H9 (cell line): ENCODE data around the gene LRP1. TPM values are rescaled to one million over a fixed set of nuclear protein-coding genes. Genes with fewer than 3 reads are reported as not detected.

Experiments used
- DNase-seq: peaks from one replicate; pipeline ENCODE4 v3.0.0-alpha.2; 2017
- H2AFZ ChIP-seq: one replicate; pipeline ENCODE4 v1.6.1; 2013; ENCODE audit warnings: mild to moderate bottlenecking, low read length, control low read depth, moderate library complexity
- H2AK5ac ChIP-seq: 2 replicates; pipeline ENCODE4 v1.6.1; 2013; ENCODE audit warnings: low read length, control low read depth, mixed read lengths; ENCODE audit not compliant: insufficient read length
- H2BK120ac ChIP-seq: one replicate; pipeline ENCODE4 v1.6.1; 2013; ENCODE audit warnings: low read depth, mild to moderate bottlenecking, low read length, control low read depth, inconsistent platforms; ENCODE audit not compliant: poor library complexity, severe bottlenecking
- H2BK12ac ChIP-seq: 2 replicates; pipeline ENCODE4 v1.6.1; 2013; ENCODE audit warnings: low read length, control low read depth, mixed read lengths, low read depth; ENCODE audit not compliant: insufficient read length
- H2BK15ac ChIP-seq: 2 replicates; pipeline ENCODE4 v1.6.1; 2013; ENCODE audit warnings: low read depth, low read length, control low read depth
- H2BK20ac ChIP-seq: one replicate; pipeline ENCODE4 v1.6.1; 2013; ENCODE audit warnings: low read depth, mild to moderate bottlenecking, low read length, control low read depth, inconsistent platforms; ENCODE audit not compliant: poor library complexity, severe bottlenecking
- H2BK5ac ChIP-seq: 2 replicates; pipeline ENCODE4 v1.6.1; 2013; ENCODE audit warnings: low read length, control low read depth, mixed read lengths; ENCODE audit not compliant: insufficient read length
- H3K14ac ChIP-seq: 2 replicates; pipeline ENCODE4 v1.6.1; 2013; ENCODE audit warnings: low read length, control low read depth; ENCODE audit not compliant: insufficient read depth
- H3K18ac ChIP-seq: 2 replicates; pipeline ENCODE4 v1.6.1; 2013; ENCODE audit warnings: low read depth, mild to moderate bottlenecking, mixed read lengths, low read length, control low read depth; ENCODE audit not compliant: insufficient read length
- H3K23ac ChIP-seq: 2 replicates; pipeline ENCODE4 v1.6.1; 2013; ENCODE audit warnings: low read length, control low read depth, mixed read lengths, low read depth; ENCODE audit not compliant: insufficient read length
- H3K23me2 ChIP-seq: 2 replicates; pipeline ENCODE4 v1.6.1; 2013; ENCODE audit warnings: low read depth, mild to moderate bottlenecking, mixed read lengths, low read length, control low read depth; ENCODE audit not compliant: insufficient read length, poor library complexity, severe bottlenecking
- H3K27ac ChIP-seq: 2 replicates; pipeline ENCODE4 v1.5.1; 2013; ENCODE audit warnings: low read length, control low read depth, mixed read lengths, low read depth; ENCODE audit not compliant: insufficient read length
- H3K27me3 ChIP-seq: 2 replicates; pipeline ENCODE4 v1.6.1; 2013; ENCODE audit warnings: low read length, control low read depth, inconsistent platforms; ENCODE audit not compliant: insufficient read depth
- H3K4ac ChIP-seq: 2 replicates; pipeline ENCODE4 v1.6.1; 2013; ENCODE audit warnings: low read depth, mild to moderate bottlenecking, control low read depth, inconsistent platforms, low read length, moderate library complexity
- H3K4me1 ChIP-seq: 2 replicates; pipeline ENCODE4 v1.6.1; 2013; ENCODE audit warnings: low read length, control low read depth, inconsistent platforms; ENCODE audit not compliant: insufficient read depth
- H3K4me2 ChIP-seq: 2 replicates; pipeline ENCODE4 v1.6.1; 2013; ENCODE audit warnings: low read length, control low read depth, mixed read lengths; ENCODE audit not compliant: insufficient read length, insufficient read depth
- H3K56ac ChIP-seq: 2 replicates; pipeline ENCODE4 v1.6.1; 2013; ENCODE audit warnings: low read depth, mild to moderate bottlenecking, mixed read lengths, low read length, control low read depth; ENCODE audit not compliant: insufficient read length
- H3K79me1 ChIP-seq: 2 replicates; pipeline ENCODE4 v1.6.1; 2013; ENCODE audit warnings: low read depth, mild to moderate bottlenecking, moderate library complexity, low read length, control low read depth, inconsistent platforms; ENCODE audit not compliant: insufficient read depth, poor library complexity, severe bottlenecking
- H3K79me2 ChIP-seq: 2 replicates; pipeline ENCODE4 v1.6.1; 2013; ENCODE audit warnings: low read length, control low read depth, inconsistent platforms; ENCODE audit not compliant: insufficient read depth
- H3K9ac ChIP-seq: 2 replicates; pipeline ENCODE4 v1.6.1; 2013; ENCODE audit warnings: low read length, control low read depth, mixed read lengths; ENCODE audit not compliant: insufficient read length; ENCODE audit errors: extremely low read depth
- H3K9me3 ChIP-seq: one replicate; pipeline ENCODE4 v1.6.1; 2013; ENCODE audit warnings: low read depth, low read length, inconsistent platforms; ENCODE audit not compliant: control insufficient read depth
- H3T11ph ChIP-seq: one replicate; pipeline ENCODE4 v1.6.1; 2013; ENCODE audit warnings: mild to moderate bottlenecking, low read length, control low read depth, inconsistent platforms
- H4K20me1 ChIP-seq: one replicate; pipeline ENCODE4 v1.6.1; 2013; ENCODE audit not compliant: control insufficient read depth, insufficient read length, insufficient read depth
- H4K5ac ChIP-seq: 2 replicates; pipeline ENCODE4 v1.6.1; 2013; ENCODE audit warnings: low read depth, mild to moderate bottlenecking, mixed read lengths, low read length, control low read depth; ENCODE audit not compliant: insufficient read length
- H4K8ac ChIP-seq: replicated peaks from 2 replicates; pipeline ENCODE4 v1.6.1; 2013; ENCODE audit warnings: low read length, control low read depth, mixed read lengths, low read depth; ENCODE audit not compliant: insufficient read length
- H4K91ac ChIP-seq: 2 replicates; pipeline ENCODE4 v1.6.1; 2013; ENCODE audit warnings: low read depth, mild to moderate bottlenecking, moderate library complexity, mixed read lengths, low read length, control low read depth; ENCODE audit not compliant: insufficient read length
- H3K27ac Mint-ChIP-seq, 3 experiments: 2 replicates in 2 of 3; 3 replicates in 1 of 3; pipeline ENCODE4 v1.8.0; 2020 to 2021; ENCODE audit warnings: mixed read lengths in 3 of 3, mild to moderate bottlenecking in 1 of 3, moderate library complexity in 1 of 3
- H3K27me3 Mint-ChIP-seq: 2 replicates; pipeline ENCODE4 v1.8.0; 2021; ENCODE audit warnings: low read depth, mild to moderate bottlenecking, moderate library complexity, mixed read lengths
- H3K36me3 Mint-ChIP-seq, 3 experiments: 2 replicates in 2 of 3; 3 replicates in 1 of 3; pipeline ENCODE4 v1.8.0; 2020 to 2021; ENCODE audit warnings: low read depth in 3 of 3, mixed read lengths in 3 of 3; ENCODE audit not compliant: insufficient read depth in 1 of 3
- H3K4me1 Mint-ChIP-seq, 2 experiments: 2 replicates each; pipeline ENCODE4 v1.8.0; 2020; ENCODE audit warnings: mixed read lengths in 2 of 2
- H3K4me3 Mint-ChIP-seq, 2 experiments: 2 replicates in 1 of 2; 3 replicates in 1 of 2; pipeline ENCODE4 v1.8.0; 2020 to 2021; ENCODE audit warnings: mild to moderate bottlenecking in 2 of 2, mixed read lengths in 2 of 2, moderate library complexity in 1 of 2
- H3K9me3 Mint-ChIP-seq, 2 experiments: 2 replicates in 1 of 2; 3 replicates in 1 of 2; pipeline ENCODE4 v1.8.0; 2020; ENCODE audit warnings: mild to moderate bottlenecking in 2 of 2, mixed read lengths in 2 of 2, moderate library complexity in 1 of 2
- CTCF ChIP-seq: fragments of 200-600 bp; sonication (generic); conservative IDR thresholded peaks from 3 replicates; pipeline ENCODE4 v1.8.0; 2021; ENCODE audit warnings: antibody characterized with exemption, mild to moderate bottlenecking
- WGBS: extraction: QIAGEN DNeasy Blood & Tissue Kit; methylation state at CpG from one replicate; pipeline ENCODE4 v1.1.7; 2013; ENCODE audit warnings: missing lambda C conversion rate, low lambda C conversion rate, mixed read lengths; ENCODE audit not compliant: insufficient read length; ENCODE audit errors: extremely low coverage; 5-methylcytosine and 5-hydroxymethylcytosine counted together
- total RNA-seq: library from RNA; stranded (reverse); gene quantifications from 2 replicates; pipeline ENCODE4 v1.2.1, GENCODE V29; 2021

LRP1 gene
- total RNA-seq, 1 experiment from 2014 or later: 115 TPM

- H3K9me3 Mint-ChIP-seq: no peaks in the 10 kb centered on the region
- Histone ChIP-seq H3K4me2 (no peak overlapping the region), H3K4me1 (peaks cover 8% of the 10 kb centered on the region), H2BK120ac (no peak overlapping the region), H2BK12ac (no peak overlapping the region), H4K5ac (no peak overlapping the region), H2BK5ac (no peak overlapping the region), H4K91ac (no peak overlapping the region), H3T11ph (no peak overlapping the region), H3K9me3 (no peaks in the 10 kb centered on the region), H3K18ac (no peak overlapping the region), H4K20me1 (no peaks in the 10 kb centered on the region), H4K8ac (no peak overlapping the region), H3K23me2 (no peaks in the 10 kb centered on the region), H3K79me1 (no peaks in the 10 kb centered on the region), H3K56ac (no peak overlapping the region), H2AFZ (no peak overlapping the region), H2BK20ac (no peak overlapping the region), H3K27me3 (peaks cover 15% of the 10 kb centered on the region), H2AK5ac (no peak overlapping the region), H3K23ac (no peak overlapping the region), H3K79me2 (no peaks in the 10 kb centered on the region), H3K4ac (no peak overlapping the region), H2BK15ac (no peak overlapping the region), H3K27ac (no peak overlapping the region), H3K14ac (no peak overlapping the region), H3K9ac (no peak overlapping the region)
- H3K36me3 Mint-ChIP-seq: peaks cover 27 to 52% (median 50%) of the 10 kb centered on the region in 3 experiments
- no peak for TF ChIP-seq CTCF
- no peak overlapping the region for H3K27ac Mint-ChIP-seq
- peaks cover 28% of the 10 kb centered on the region for H3K27me3 Mint-ChIP-seq
- DNase-seq: no peak
- no CpG with 5 or more reads among the region's 16 CpGs for WGBS
- H3K4me3 Mint-ChIP-seq: no peak overlapping the region
- peaks cover 28% of the 10 kb centered on the region in 2 experiments for H3K4me1 Mint-ChIP-seq
Measured at GRCh38 chr12:57210926-57211692, 82.8 kb downstream of the LRP1 start.
